Skeletal muscle satellite cell (primary cell): Measurements from ENCODE around the gene CMPK2.

Experiments used
- H3K27me3 ChIP-seq: 2 replicates; pipeline ENCODE4 v1.7.0; 2013; ENCODE audit warnings: low read length; ENCODE audit not compliant: control insufficient read depth, insufficient read depth
- H3K36me3 ChIP-seq: 2 replicates; pipeline ENCODE4 v1.7.0; 2013; ENCODE audit warnings: mild to moderate bottlenecking, control low read depth, low read length; ENCODE audit not compliant: insufficient read depth
- H3K4me1 ChIP-seq: 2 replicates; pipeline ENCODE4 v1.7.0; 2013; ENCODE audit warnings: low read length; ENCODE audit not compliant: control insufficient read depth, insufficient read depth
- H3K4me2 ChIP-seq: 2 replicates; pipeline ENCODE4 v1.7.0; 2013; ENCODE audit warnings: mild to moderate bottlenecking, low read length
- H3K4me3 ChIP-seq: 2 replicates; pipeline ENCODE4 v1.7.0; 2013; ENCODE audit warnings: low read length
- H3K9ac ChIP-seq: 2 replicates; pipeline ENCODE4 v1.7.0; 2013; ENCODE audit warnings: mild to moderate bottlenecking, low read depth, low read length, moderate library complexity
- H3K9me3 ChIP-seq: replicated peaks from 2 replicates; pipeline ENCODE4 v1.7.0; 2013; ENCODE audit warnings: mild to moderate bottlenecking, control low read depth, low read length

Gene CMPK2

DNA sequence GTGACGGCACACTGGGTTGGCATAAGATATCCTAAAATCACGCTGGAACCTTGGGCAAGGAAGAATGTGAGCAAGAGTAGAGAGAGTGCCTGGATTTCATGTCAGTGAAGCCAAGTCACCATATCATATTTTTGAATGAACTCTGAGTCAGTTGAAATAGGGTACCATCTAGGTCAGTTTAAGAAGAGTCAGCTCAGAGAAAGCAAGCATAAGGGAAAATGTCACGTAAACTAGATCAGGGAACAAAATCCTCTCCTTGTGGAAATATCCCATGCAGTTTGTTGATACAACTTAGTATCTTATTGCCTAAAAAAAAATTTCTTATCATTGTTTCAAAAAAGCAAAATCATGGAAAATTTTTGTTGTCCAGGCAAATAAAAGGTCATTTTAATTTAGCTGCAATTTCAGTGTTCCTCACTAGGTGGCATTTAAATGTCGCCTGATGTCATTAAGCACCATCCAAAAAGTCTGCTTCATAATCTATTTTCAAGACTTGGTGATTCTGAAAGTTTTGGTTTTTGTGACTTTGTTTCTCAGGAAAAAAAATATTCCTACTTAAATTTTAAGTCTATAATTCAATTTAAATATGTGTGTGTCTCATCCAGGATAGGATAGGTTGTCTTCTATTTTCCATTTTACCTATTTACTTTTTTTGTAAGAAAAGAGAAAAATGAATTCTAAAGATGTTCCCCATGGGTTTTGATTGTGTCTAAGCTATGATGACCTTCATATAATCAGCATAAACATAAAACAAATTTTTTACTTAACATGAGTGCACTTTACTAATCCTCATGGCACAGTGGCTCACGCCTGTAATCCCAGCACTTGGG is 31.4 kb upstream of the CMPK2 start:
- Histone ChIP-seq H3K36me3 (no peaks in the 10 kb centered on the region), H3K9me3 (no peaks in the 10 kb centered on the region), H3K4me3 (no peak overlapping the region), H3K4me1 (no peaks in the 10 kb centered on the region), H3K9ac (no peak overlapping the region), H3K27me3 (peaks cover 10% of the 10 kb centered on the region), H3K4me2 (no peak overlapping the region)

DNA sequence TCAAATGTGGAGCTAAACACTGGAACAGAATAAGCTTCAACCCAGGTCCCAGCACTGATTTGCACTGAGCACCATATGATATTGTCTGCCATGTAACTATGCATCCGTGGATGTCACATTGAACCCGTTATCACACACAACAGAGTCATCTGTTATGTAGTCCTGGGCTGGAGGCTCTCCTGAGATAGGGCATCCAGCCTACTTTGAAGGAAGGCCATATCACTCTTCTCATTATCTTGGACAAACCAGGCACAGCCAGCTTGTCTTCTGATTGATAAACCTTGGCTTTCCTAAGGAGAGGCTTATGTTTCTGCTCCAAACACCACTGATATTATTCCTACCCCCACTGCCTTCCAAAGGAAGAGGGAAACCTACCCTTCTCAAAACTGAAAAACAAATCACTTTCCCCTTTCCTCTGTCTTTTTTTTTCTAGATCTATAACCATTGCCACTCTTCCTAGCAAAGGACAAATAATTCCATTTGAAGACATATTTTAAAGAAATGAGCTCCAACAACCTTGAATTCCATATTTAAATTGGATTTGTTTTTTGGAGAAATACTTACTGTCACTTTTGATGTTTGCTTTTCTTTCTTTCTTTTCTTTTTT is 28.3 kb upstream of the CMPK2 start:
- Histone ChIP-seq H3K27me3 (peaks cover 10% of the 10 kb centered on the region), H3K9me3 (no peaks in the 10 kb centered on the region), H3K9ac (no peak overlapping the region), H3K4me3 (no peak overlapping the region), H3K4me2 (no peak overlapping the region), H3K4me1 (no peaks in the 10 kb centered on the region), H3K36me3 (no peaks in the 10 kb centered on the region)

DNA sequence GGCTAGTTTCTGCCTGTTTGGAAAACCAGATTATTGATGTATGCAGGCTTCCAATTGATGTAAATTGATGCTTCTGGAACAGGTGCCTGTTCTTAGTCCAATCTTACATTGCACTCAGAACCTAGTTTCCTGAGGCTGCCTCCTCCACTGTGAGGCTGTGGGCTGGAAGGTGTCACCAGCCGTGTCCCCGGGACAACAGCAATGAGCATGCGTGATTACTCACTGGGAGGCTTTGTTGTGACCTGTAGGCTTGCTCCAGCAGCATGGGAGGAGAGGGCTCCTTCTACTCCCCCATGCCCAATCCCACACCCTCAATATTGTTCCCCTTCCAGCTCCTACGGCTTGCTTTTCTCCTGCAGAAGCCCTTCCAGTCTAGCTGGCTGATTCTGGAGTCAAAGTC is 23.0 kb upstream of the CMPK2 start:
- Histone ChIP-seq H3K27me3 (peaks cover 11% of the 10 kb centered on the region), H3K9me3 (no peaks in the 10 kb centered on the region), H3K9ac (no peak overlapping the region), H3K4me1 (no peaks in the 10 kb centered on the region), H3K36me3 (no peaks in the 10 kb centered on the region), H3K4me2 (no peak overlapping the region), H3K4me3 (no peak overlapping the region)

DNA sequence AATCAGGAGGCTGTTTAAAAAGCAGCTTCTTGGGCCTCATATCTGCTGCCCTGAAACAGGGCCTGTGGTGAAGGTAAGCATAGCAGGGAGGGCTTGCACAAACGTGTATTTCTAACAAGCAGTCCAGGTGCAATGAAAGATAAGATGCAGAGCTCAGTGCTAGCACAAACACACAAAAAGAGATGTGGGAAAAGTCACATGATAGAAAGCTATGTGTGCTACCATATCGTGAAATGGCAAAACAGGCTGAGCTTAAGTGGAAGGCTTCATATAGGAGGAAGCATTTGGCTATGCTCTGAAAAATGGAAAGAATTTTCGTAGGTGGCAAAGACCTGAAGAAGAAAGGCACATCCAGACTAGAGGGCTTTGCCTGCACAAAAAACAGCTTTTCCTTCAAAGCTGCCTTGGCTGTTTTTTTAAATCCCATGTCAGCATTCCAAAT is 22.1 kb upstream of the CMPK2 start:
- H3K4me3 ChIP-seq: no peak overlapping the region
- H3K4me2 ChIP-seq: no peak overlapping the region
- no peaks in the 10 kb centered on the region for H3K4me1 ChIP-seq
- peaks cover 11% of the 10 kb centered on the region for H3K27me3 ChIP-seq
- no peaks in the 10 kb centered on the region for H3K9me3 ChIP-seq
- no peaks in the 10 kb centered on the region for H3K36me3 ChIP-seq
- no peak overlapping the region for H3K9ac ChIP-seq

DNA sequence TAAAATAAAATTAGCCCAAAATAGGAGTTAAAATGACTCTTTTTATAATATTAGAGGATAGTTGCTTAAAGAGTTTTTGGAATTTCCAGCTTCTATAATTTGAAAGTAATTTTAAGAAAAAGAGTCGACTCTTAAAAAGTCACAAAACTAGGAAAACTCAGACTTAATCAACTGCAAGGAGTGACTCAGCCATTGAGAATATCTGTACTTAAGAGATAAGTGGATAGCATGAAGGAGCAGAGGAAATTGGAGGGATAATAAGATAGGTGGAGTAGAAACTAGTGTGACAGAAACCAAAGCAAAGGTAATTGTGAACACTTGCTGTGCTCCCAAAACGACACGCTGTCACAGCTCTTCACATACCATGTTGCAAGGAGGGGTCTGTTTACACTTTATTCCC is 20.3 kb upstream of the CMPK2 start:
- no peaks in the 10 kb centered on the region for H3K36me3 ChIP-seq
- no peaks in the 10 kb centered on the region for H3K9me3 ChIP-seq

DNA sequence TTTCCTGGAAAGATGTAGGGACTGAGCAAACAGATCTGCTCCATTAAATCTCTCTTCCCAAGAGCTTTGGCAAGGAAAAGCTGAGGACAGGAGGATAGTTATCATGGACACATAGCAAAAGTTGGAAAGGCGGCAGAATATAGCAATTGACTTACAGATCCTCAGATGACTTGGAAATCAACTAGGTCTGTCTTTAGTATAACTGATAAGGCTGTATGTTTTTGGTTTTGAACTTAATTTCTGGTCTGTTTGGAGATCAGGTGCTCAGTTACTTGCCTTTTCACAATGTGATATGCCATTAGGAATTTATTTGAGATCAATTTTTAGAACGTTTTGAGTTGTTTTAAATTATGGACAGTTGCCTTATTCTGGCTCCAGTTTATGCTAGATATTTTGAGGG is 19.8 kb upstream of the CMPK2 start:
- H3K4me1 ChIP-seq: no peaks in the 10 kb centered on the region

More for the DNA sequence above, 20.3 kb upstream of the CMPK2 start:
- Histone ChIP-seq H3K4me3 (no peak overlapping the region), H3K27me3 (peaks cover 11% of the 10 kb centered on the region), H3K4me1 (no peaks in the 10 kb centered on the region), H3K4me2 (no peak overlapping the region), H3K9ac (no peak overlapping the region)

DNA sequence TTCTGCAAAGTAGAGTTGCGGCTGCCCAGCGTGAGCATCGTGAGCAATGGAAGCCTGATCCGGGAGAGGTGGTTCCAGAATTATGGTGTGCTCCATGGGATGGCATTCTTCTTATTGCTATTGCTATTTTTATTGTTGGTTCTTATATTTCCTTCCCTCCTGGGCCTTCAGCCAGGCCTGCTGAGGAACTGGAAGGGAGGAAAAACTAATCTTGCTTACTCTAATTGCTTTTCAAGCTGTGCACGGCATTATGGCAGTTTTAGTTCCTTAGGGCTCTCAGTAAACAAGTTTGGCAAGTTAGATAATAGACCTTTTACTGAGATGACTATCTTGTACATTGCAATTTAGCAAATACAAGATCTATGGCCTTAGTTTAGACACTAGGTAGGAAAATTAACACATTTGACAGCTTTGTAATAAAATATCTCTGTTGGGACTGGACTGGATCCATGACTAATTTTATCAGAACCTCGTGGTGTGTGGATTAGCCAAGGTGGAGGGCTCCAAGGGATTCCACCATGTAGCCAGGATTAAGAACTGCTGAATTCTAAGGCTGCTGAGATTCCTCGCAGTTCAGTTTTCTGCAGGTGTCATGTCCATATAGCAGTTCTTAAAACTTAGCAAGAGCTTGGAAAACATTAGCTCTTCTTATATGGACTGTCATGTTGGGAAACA is 17.9 kb upstream of the CMPK2 start:
- H3K4me1 ChIP-seq: no peaks in the 10 kb centered on the region
- no peaks in the 10 kb centered on the region for H3K9me3 ChIP-seq
- no peak overlapping the region for H3K4me3 ChIP-seq
- no peaks in the 10 kb centered on the region for H3K36me3 ChIP-seq
- H3K27me3 ChIP-seq: peaks cover 22% of the 10 kb centered on the region
- H3K4me2 ChIP-seq: no peak overlapping the region
- H3K9ac ChIP-seq: no peak overlapping the region

More for the DNA sequence above, 19.8 kb upstream of the CMPK2 start:
- H3K4me2 ChIP-seq: no peak overlapping the region
- H3K36me3 ChIP-seq: no peaks in the 10 kb centered on the region
- H3K27me3 ChIP-seq: peaks cover 11% of the 10 kb centered on the region
- no peak overlapping the region for H3K9ac ChIP-seq
- no peak overlapping the region for H3K4me3 ChIP-seq
- H3K9me3 ChIP-seq: no peaks in the 10 kb centered on the region

DNA sequence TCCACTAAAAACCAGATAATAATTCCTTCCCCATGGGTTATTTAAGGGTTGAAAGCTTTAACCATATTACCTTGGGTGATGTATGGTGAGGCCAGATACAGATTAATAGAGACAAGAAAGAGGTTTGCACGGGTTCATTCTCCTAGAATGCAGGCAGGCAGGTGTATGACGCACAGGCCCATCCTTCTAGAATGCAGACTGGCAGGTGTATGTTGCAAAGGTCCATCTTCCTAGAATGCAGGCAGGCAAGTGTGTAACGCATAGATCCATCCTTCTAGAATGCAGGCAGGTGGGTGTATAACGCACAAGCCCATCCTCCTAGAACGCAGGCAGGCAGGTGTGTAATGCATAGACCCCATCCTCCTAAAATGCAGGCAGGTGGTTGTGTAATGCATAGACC is 15.8 kb upstream of the CMPK2 start:
- no peaks in the 10 kb centered on the region for H3K36me3 ChIP-seq
- H3K27me3 ChIP-seq: peaks cover 27% of the 10 kb centered on the region
- no peak overlapping the region for H3K4me2 ChIP-seq
- no peaks in the 10 kb centered on the region for H3K9me3 ChIP-seq
- H3K9ac ChIP-seq: no peak overlapping the region
- no peaks in the 10 kb centered on the region for H3K4me1 ChIP-seq
- H3K4me3 ChIP-seq: no peak overlapping the region

DNA sequence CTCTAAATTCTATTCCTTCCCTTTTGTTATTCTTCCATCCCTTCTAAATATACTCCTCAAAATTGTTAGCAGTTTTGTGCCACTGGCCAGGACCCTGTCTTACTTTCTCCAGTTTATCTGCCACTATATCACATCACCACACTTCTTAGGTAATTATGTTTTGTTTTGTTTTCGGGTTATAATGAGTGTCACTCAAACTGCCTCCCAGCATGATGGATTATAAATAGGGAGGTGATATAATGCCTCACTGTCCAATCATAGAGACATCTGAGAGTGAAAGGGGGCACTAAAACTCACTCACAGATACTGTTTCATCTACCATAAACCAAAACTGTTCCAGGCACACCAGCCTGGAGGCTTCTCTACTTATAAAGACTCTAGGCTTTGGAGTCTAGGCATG is 15.3 kb upstream of the CMPK2 start:
- Histone ChIP-seq H3K4me3 (no peak overlapping the region), H3K36me3 (no peaks in the 10 kb centered on the region), H3K27me3 (peaks cover 27% of the 10 kb centered on the region), H3K4me2 (no peak overlapping the region), H3K9me3 (no peaks in the 10 kb centered on the region), H3K4me1 (no peaks in the 10 kb centered on the region), H3K9ac (no peak overlapping the region)

DNA sequence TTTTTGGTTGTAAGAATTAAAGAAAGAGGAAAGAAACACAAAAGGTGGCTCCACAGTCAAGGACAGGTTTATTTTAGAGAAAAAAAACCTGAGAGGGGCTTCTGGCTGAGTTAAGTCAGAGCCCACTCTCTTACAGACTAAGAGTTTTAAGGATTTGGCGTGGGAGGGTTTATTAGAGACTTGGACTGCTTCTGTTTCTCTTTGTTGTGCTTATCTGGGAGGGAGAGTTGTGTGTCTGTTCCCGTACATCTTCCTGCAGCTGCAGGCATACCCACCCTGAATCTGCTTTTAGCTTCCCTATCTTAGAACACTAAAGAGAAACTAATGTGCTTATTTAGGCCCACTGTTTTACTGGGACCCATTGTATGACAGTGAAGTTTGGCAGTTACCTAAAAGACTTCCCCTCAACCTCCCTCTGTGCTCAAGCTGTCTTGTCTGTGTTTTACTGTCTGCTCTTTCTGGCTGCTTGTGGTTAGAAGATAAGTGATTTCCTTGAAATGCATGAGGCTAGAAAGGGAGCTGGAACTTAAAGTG is 14.6 kb upstream of the CMPK2 start:
- Histone ChIP-seq H3K27me3 (peaks cover 27% of the 10 kb centered on the region), H3K4me2 (no peak overlapping the region), H3K4me1 (no peaks in the 10 kb centered on the region), H3K4me3 (no peak overlapping the region), H3K9me3 (no peaks in the 10 kb centered on the region), H3K9ac (no peak overlapping the region), H3K36me3 (no peaks in the 10 kb centered on the region)

DNA sequence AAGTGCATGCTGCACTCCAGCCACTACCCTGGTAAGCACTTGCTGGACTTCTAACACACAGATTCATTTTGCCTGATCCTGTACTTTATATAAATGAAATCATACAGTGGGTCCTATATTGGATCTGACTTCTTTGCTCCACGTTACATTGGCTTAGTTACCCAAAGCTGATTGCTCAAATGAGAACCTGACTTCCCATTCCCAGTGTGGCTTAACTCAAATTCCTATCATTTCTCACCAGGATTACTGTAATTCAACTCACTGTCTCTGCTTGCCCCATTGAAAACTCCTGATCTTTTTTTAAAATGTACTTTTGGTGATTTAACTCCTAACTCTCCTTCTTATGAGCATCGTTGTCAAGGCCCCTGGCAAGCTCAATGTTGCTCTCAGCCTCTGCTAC is 13.3 kb upstream of the CMPK2 start:
- H3K9ac ChIP-seq: no peak overlapping the region
- H3K4me3 ChIP-seq: no peak overlapping the region
- no peaks in the 10 kb centered on the region for H3K36me3 ChIP-seq
- peaks cover 24% of the 10 kb centered on the region for H3K27me3 ChIP-seq
- H3K9me3 ChIP-seq: no peaks in the 10 kb centered on the region
- H3K4me2 ChIP-seq: no peak overlapping the region
- H3K4me1 ChIP-seq: no peaks in the 10 kb centered on the region
